Skeletal muscle tissue (tissue), 4 donors: ENCODE data around the gene LTB4R. TPM values are rescaled to one million over a fixed set of nuclear protein-coding genes. Genes with fewer than 3 reads are reported as not detected.

Experiments
- H3K27ac ChIP-seq: one replicate; pipeline ENCODE4 v1.7.0; 2013; ENCODE audit warnings: mild to moderate bottlenecking, low read depth, low read length, inconsistent platforms
- H3K27me3 ChIP-seq, 3 donors: one replicate each; pipeline ENCODE4 v1.7.0; 2013; ENCODE audit warnings: low read length in 3 of 3; ENCODE audit not compliant: control insufficient read depth in 3 of 3, insufficient read depth in 3 of 3
- H3K36me3 ChIP-seq, 3 donors: one replicate each; pipeline ENCODE4 v1.7.0; 2013; ENCODE audit warnings: low read length in 3 of 3; ENCODE audit not compliant: control insufficient read depth in 3 of 3, insufficient read depth in 3 of 3
- H3K4me1 ChIP-seq, 3 donors: one replicate each; pipeline ENCODE4 v1.7.0; 2013; ENCODE audit warnings: low read length in 3 of 3, mild to moderate bottlenecking in 3 of 3; ENCODE audit not compliant: control insufficient read depth in 3 of 3, insufficient read depth in 3 of 3
- H3K4me3 ChIP-seq, 3 donors: one replicate each; pipeline ENCODE4 v1.7.0; 2013; ENCODE audit warnings: low read length in 3 of 3
- H3K9ac ChIP-seq, 3 donors: one replicate each; pipeline ENCODE4 v1.7.0; 2013; ENCODE audit warnings: low read length in 3 of 3, mild to moderate bottlenecking in 3 of 3, moderate library complexity in 2 of 3, low read depth in 1 of 3
- H3K9me3 ChIP-seq, 3 donors: one replicate each; pipeline ENCODE4 v1.7.0; 2013; ENCODE audit warnings: low read length in 3 of 3; ENCODE audit not compliant: control insufficient read depth in 3 of 3
- total RNA-seq: library from RNA; depleted of rRNA; stranded (reverse); fragments of >200 nt; gene quantifications from one replicate; pipeline ENCODE4 v1.2.3, GENCODE V29; 2014
- donor health status: Osteomylitis.

LTB4R gene
- total RNA-seq, 1 donor from 2014 or later: 2.1 TPM

- Histone ChIP-seq H3K36me3 (peaks cover 0 to 3% (median 2%) of the 10 kb centered on the region in 3 donors), H3K4me3 (no peak overlapping the region), H3K9me3 (no peaks in the 10 kb centered on the region), H3K4me1 (peaks cover 16 to 42% (median 24%) of the 10 kb centered on the region in 3 donors), H3K9ac (no peak overlapping the region), H3K27me3 (peaks cover 23 to 44% (median 38%) of the 10 kb centered on the region in 3 donors), H3K27ac (no peak overlapping the region)
Measured at GRCh38 chr14:24329736-24330135, 18.4 kb downstream of the LTB4R start.

- H3K27ac ChIP-seq: no peak overlapping the region
- no peaks in the 10 kb centered on the region for H3K9me3 ChIP-seq
- peaks cover 24 to 48% (median 27%) of the 10 kb centered on the region in 3 donors for H3K4me1 ChIP-seq
- peaks cover 37 to 58% (median 50%) of the 10 kb centered on the region in 3 donors for H3K27me3 ChIP-seq
- no peak overlapping the region for H3K9ac ChIP-seq
- no peak overlapping the region for H3K4me3 ChIP-seq
- peaks cover 0 to 2% (median 0%) of the 10 kb centered on the region in 3 donors for H3K36me3 ChIP-seq
Measured at GRCh38 chr14:24330973-24331674, 19.8 kb downstream of the LTB4R start.

- H3K36me3 ChIP-seq: peaks cover 0 to 3% (median 2%) of the 10 kb centered on the region in 3 donors
- peaks cover 25 to 51% (median 27%) of the 10 kb centered on the region in 3 donors for H3K4me1 ChIP-seq
- no peaks in the 10 kb centered on the region for H3K9me3 ChIP-seq
- peak overlapping the region in 2 of 3 donors; percentile 60 to 67 for H3K4me3 ChIP-seq
- H3K27me3 ChIP-seq: peaks cover 38 to 59% (median 50%) of the 10 kb centered on the region in 3 donors
- H3K9ac ChIP-seq: no peak overlapping the region
- no peak overlapping the region for H3K27ac ChIP-seq
Measured at GRCh38 chr14:24331731-24332267, 20.5 kb downstream of the LTB4R start.

GRCh38 chr14:24332268-24332993 is 21.1 kb downstream of the LTB4R start:
- peaks cover 25 to 49% (median 27%) of the 10 kb centered on the region in 3 donors for H3K4me1 ChIP-seq
- peak overlapping the region; percentile 42 to 67 (median 60) for H3K4me3 ChIP-seq
- no peaks in the 10 kb centered on the region for H3K9me3 ChIP-seq
- H3K27me3 ChIP-seq: peaks cover 38 to 65% (median 55%) of the 10 kb centered on the region in 3 donors
- no peak overlapping the region for H3K27ac ChIP-seq
- peaks cover 0 to 7% (median 4%) of the 10 kb centered on the region in 3 donors for H3K36me3 ChIP-seq
- H3K9ac ChIP-seq: peak overlapping the region in 2 of 3 donors; percentile 20 to 40

- peaks cover 29 to 41% (median 38%) of the 10 kb centered on the region in 3 donors for H3K4me1 ChIP-seq
- H3K9me3 ChIP-seq: no peaks in the 10 kb centered on the region
- H3K27ac ChIP-seq: peak within 1 kb of the TSS; percentile 80
- peaks cover 0 to 7% (median 4%) of the 10 kb centered on the region in 3 donors for H3K36me3 ChIP-seq
- peak within 1 kb of the TSS; percentile 56 to 67 (median 67) for H3K4me3 ChIP-seq
- peaks cover 55 to 86% (median 73%) of the 10 kb centered on the region in 3 donors for H3K27me3 ChIP-seq
- peak within 1 kb of the TSS; percentile 57 to 74 (median 67) for H3K9ac ChIP-seq
Measured at GRCh38 chr14:24334431-24335291, 23.4 kb downstream of the LTB4R start, which contains the start of gene ADCY4. Gene ADCY4 (minus strand): TSS chr14:24335071. CDS start chr14:24334652, 419 bp downstream.

GRCh38 chr14:24335461-24336171 is 24.3 kb downstream of the LTB4R start:
- Histone ChIP-seq H3K4me3 (peak overlapping the region in 2 of 3 donors; percentile 67), H3K9ac (peak overlapping the region in 1 of 3 donors; percentile 67), H3K27me3 (peaks cover 55 to 86% (median 80%) of the 10 kb centered on the region in 3 donors), H3K4me1 (peaks cover 29 to 47% (median 34%) of the 10 kb centered on the region in 3 donors), H3K27ac (peak overlapping the region; percentile 80), H3K36me3 (peaks cover 0 to 7% (median 2%) of the 10 kb centered on the region in 3 donors), H3K9me3 (no peaks in the 10 kb centered on the region)

- no peak overlapping the region for H3K9ac ChIP-seq
- no peaks in the 10 kb centered on the region for H3K9me3 ChIP-seq
- H3K27ac ChIP-seq: no peak overlapping the region
- peaks cover 25 to 41% (median 27%) of the 10 kb centered on the region in 3 donors for H3K4me1 ChIP-seq
- peaks cover 51 to 72% (median 64%) of the 10 kb centered on the region in 3 donors for H3K27me3 ChIP-seq
- H3K4me3 ChIP-seq: no peak overlapping the region
- H3K36me3 ChIP-seq: peaks cover 0 to 7% (median 2%) of the 10 kb centered on the region in 3 donors
Measured at GRCh38 chr14:24337144-24337823, 26.0 kb downstream of the LTB4R start.

GRCh38 chr14:24337824-24338175 is 26.5 kb downstream of the LTB4R start:
- Histone ChIP-seq H3K9me3 (no peaks in the 10 kb centered on the region), H3K9ac (no peak overlapping the region), H3K4me3 (no peak overlapping the region), H3K36me3 (peaks cover 0 to 7% (median 2%) of the 10 kb centered on the region in 3 donors), H3K27ac (no peak overlapping the region), H3K27me3 (peaks cover 46 to 66% (median 59%) of the 10 kb centered on the region in 3 donors), H3K4me1 (peaks cover 20 to 36% (median 22%) of the 10 kb centered on the region in 3 donors)
